Trophoblast cell (in vitro differentiated cells and primary cell): Measurements from ENCODE around the gene PIBF1.
A peak's percentile ranks its signal among the peaks of the same experiment; 100 is the strongest.

Source experiments
- DNase-seq, 2 donors: peaks; one replicate each; pipeline ENCODE4 v3.0.0-alpha.2; 2016
- H2AFZ ChIP-seq: 2 replicates; pipeline ENCODE4 v1.6.1; 2013; ENCODE audit warnings: low read length, moderate library complexity, mild to moderate bottlenecking; ENCODE audit not compliant: insufficient read depth, poor library complexity
- H2AK5ac ChIP-seq: 2 replicates; pipeline ENCODE4 v1.6.1; 2013; ENCODE audit warnings: mild to moderate bottlenecking, low read length
- H2BK120ac ChIP-seq: 2 replicates; pipeline ENCODE4 v1.6.1; 2013; ENCODE audit warnings: low read length, mild to moderate bottlenecking, moderate library complexity; ENCODE audit not compliant: insufficient read depth, poor library complexity
- H2BK12ac ChIP-seq: 2 replicates; pipeline ENCODE4 v1.6.1; 2013; ENCODE audit warnings: mild to moderate bottlenecking, low read length, moderate library complexity
- H2BK5ac ChIP-seq: 2 replicates; pipeline ENCODE4 v1.6.1; 2013; ENCODE audit warnings: low read length, low read depth, moderate library complexity, mild to moderate bottlenecking; ENCODE audit not compliant: poor library complexity
- H3K14ac ChIP-seq: 2 replicates; pipeline ENCODE4 v1.6.1; 2013; ENCODE audit warnings: mild to moderate bottlenecking, low read length
- H3K18ac ChIP-seq: 2 replicates; pipeline ENCODE4 v1.6.1; 2013; ENCODE audit warnings: mild to moderate bottlenecking, low read length
- H3K23ac ChIP-seq: 2 replicates; pipeline ENCODE4 v1.6.1; 2013; ENCODE audit warnings: low read length
- H3K27ac ChIP-seq: 2 replicates; pipeline ENCODE4 v1.5.1; 2013; ENCODE audit warnings: low read depth, mild to moderate bottlenecking, inconsistent platforms, low read length, moderate library complexity
- H3K27me3 ChIP-seq: 2 replicates; pipeline ENCODE4 v1.6.1; 2013; ENCODE audit warnings: inconsistent platforms, mild to moderate bottlenecking, low read length, moderate library complexity; ENCODE audit not compliant: insufficient read depth
- H3K36me3 ChIP-seq, 2 experiments: 1 replicate in 1 of 2; 2 replicates in 1 of 2; pipeline ENCODE4 v1.6.1; 2013; ENCODE audit warnings: low read length in 2 of 2, mild to moderate bottlenecking in 2 of 2, moderate library complexity in 1 of 2; ENCODE audit not compliant: insufficient read depth in 2 of 2, control insufficient read depth in 1 of 2
- H3K4ac ChIP-seq: 2 replicates; pipeline ENCODE4 v1.6.1; 2013; ENCODE audit warnings: low read depth, mild to moderate bottlenecking, low read length, moderate library complexity
- H3K4me1 ChIP-seq, 2 experiments: 1 replicate in 1 of 2; 2 replicates in 1 of 2; pipeline ENCODE4 v1.6.1; 2013; ENCODE audit warnings: low read length in 2 of 2, mild to moderate bottlenecking in 2 of 2, moderate library complexity in 1 of 2; ENCODE audit not compliant: insufficient read depth in 2 of 2, control insufficient read depth in 1 of 2
- H3K4me2 ChIP-seq: 2 replicates; pipeline ENCODE4 v1.6.1; 2013; ENCODE audit warnings: inconsistent platforms, mild to moderate bottlenecking, low read length, moderate library complexity
- H3K4me3 ChIP-seq: 2 replicates; pipeline ENCODE4 v1.5.1; 2013; ENCODE audit warnings: mild to moderate bottlenecking, low read depth, low read length, inconsistent platforms
- H3K79me1 ChIP-seq: one replicate; pipeline ENCODE4 v1.6.1; 2013; ENCODE audit warnings: low read length
- H3K79me2 ChIP-seq: 2 replicates; pipeline ENCODE4 v1.6.1; 2013; ENCODE audit warnings: low read length, mild to moderate bottlenecking; ENCODE audit not compliant: control insufficient read depth, insufficient read depth, poor library complexity
- H3K9ac ChIP-seq: 2 replicates; pipeline ENCODE4 v1.6.1; 2013; ENCODE audit warnings: mild to moderate bottlenecking, low read length
- H3K9me3 ChIP-seq: 2 replicates; pipeline ENCODE4 v1.6.1; 2013; ENCODE audit warnings: low read depth, mild to moderate bottlenecking, control low read depth, inconsistent platforms, low read length; ENCODE audit not compliant: insufficient read depth
- H4K12ac ChIP-seq: 2 replicates; pipeline ENCODE4 v1.6.1; 2013; ENCODE audit warnings: low read depth, mild to moderate bottlenecking, low read length, moderate library complexity
- H4K8ac ChIP-seq: 2 replicates; pipeline ENCODE4 v1.6.1; 2013; ENCODE audit warnings: low read depth, mild to moderate bottlenecking, low read length, moderate library complexity
- H4K91ac ChIP-seq: one replicate; pipeline ENCODE4 v1.6.1; 2013; ENCODE audit warnings: low read depth, mild to moderate bottlenecking, low read length, moderate library complexity
- WGBS: extraction: QIAGEN DNeasy Blood & Tissue Kit; methylation state at CpG from one replicate; pipeline ENCODE4 v1.1.7; 2013; ENCODE audit warnings: missing lambda C conversion rate; ENCODE audit not compliant: insufficient read length, insufficient coverage; ENCODE audit errors: extremely low coverage; 5-methylcytosine and 5-hydroxymethylcytosine counted together

PIBF1 gene

GRCh38 chr13:72990953-72991352 is 209.0 kb downstream of the PIBF1 start:
- H3K36me3 ChIP-seq, result no peaks in the 10 kb centered on the region
- H2BK5ac ChIP-seq, result no peak overlapping the region
- H4K12ac ChIP-seq, result no peak overlapping the region
- no peak overlapping the region for H2AK5ac ChIP-seq
- no peak overlapping the region for H3K4me2 ChIP-seq
- no peaks in the 10 kb centered on the region for H3K79me2 ChIP-seq
- H2AFZ ChIP-seq, result no peak overlapping the region
- no peaks in the 10 kb centered on the region for H3K9me3 ChIP-seq
- no peak overlapping the region for H3K18ac ChIP-seq
- H2BK120ac ChIP-seq, result no peak overlapping the region
- no peak overlapping the region for H4K91ac ChIP-seq
- H3K4me1 ChIP-seq, result no peaks in the 10 kb centered on the region
- H3K4ac ChIP-seq, result no peak overlapping the region
- WGBS, result no CpG with 5 or more reads among the region's 3 CpGs
- H2BK12ac ChIP-seq, result no peak overlapping the region
- no peak for DNase-seq
- no peaks in the 10 kb centered on the region for H3K79me1 ChIP-seq
- H3K9ac ChIP-seq, result no peak overlapping the region
- H3K4me3 ChIP-seq, result no peak overlapping the region
- H4K8ac ChIP-seq, result no peak overlapping the region
- no peaks in the 10 kb centered on the region for H3K27me3 ChIP-seq
- no peak overlapping the region for H3K23ac ChIP-seq
- H3K27ac ChIP-seq, result no peak overlapping the region
- no peak overlapping the region for H3K14ac ChIP-seq

GRCh38 chr13:72998012-72998411 is 216.1 kb downstream of the PIBF1 start:
- Histone ChIP-seq H3K18ac (no peak overlapping the region), H3K14ac (no peak overlapping the region), H2BK5ac (no peak overlapping the region), H3K4ac (no peak overlapping the region), H2AFZ (no peak overlapping the region), H2AK5ac (no peak overlapping the region), H3K9ac (no peak overlapping the region), H3K23ac (no peak overlapping the region), H3K36me3 (no peaks in the 10 kb centered on the region), H4K8ac (no peak overlapping the region), H4K91ac (no peak overlapping the region), H3K27me3 (no peaks in the 10 kb centered on the region), H3K4me3 (no peak overlapping the region), H2BK12ac (no peak overlapping the region), H3K9me3 (no peaks in the 10 kb centered on the region), H3K4me1 (peaks cover 0 to 2% of the 10 kb centered on the region in 2 experiments), H4K12ac (no peak overlapping the region), H3K79me2 (no peaks in the 10 kb centered on the region), H2BK120ac (no peak overlapping the region), H3K4me2 (no peak overlapping the region), H3K79me1 (no peaks in the 10 kb centered on the region), H3K27ac (no peak overlapping the region)
- WGBS, result no CpG with 5 or more reads among the region's 4 CpGs
- DNase-seq, result no peak

GRCh38 chr13:73000027-73000674 is 218.2 kb downstream of the PIBF1 start:
- Histone ChIP-seq H3K18ac (no peak overlapping the region), H3K79me1 (no peaks in the 10 kb centered on the region), H4K8ac (no peak overlapping the region), H3K9ac (no peak overlapping the region), H3K9me3 (no peaks in the 10 kb centered on the region), H3K4ac (no peak overlapping the region), H2BK120ac (no peak overlapping the region), H3K36me3 (peaks cover 0 to 2% of the 10 kb centered on the region in 2 experiments), H3K4me2 (no peak overlapping the region), H3K4me3 (no peak overlapping the region), H4K12ac (no peak overlapping the region), H2BK12ac (no peak overlapping the region), H4K91ac (no peak overlapping the region), H2AK5ac (no peak overlapping the region), H3K23ac (peak overlapping the region; percentile 92), H3K79me2 (no peaks in the 10 kb centered on the region), H2AFZ (no peak overlapping the region), H3K27ac (no peak overlapping the region), H2BK5ac (no peak overlapping the region), H3K4me1 (peaks cover 0 to 2% of the 10 kb centered on the region in 2 experiments), H3K14ac (no peak overlapping the region), H3K27me3 (no peaks in the 10 kb centered on the region)
- no peak for DNase-seq
- WGBS, result no CpG with 5 or more reads among the region's 4 CpGs

- no peaks in the 10 kb centered on the region for H3K79me1 ChIP-seq
- H2AFZ ChIP-seq, result no peak overlapping the region
- H3K18ac ChIP-seq, result no peak overlapping the region
- H2BK12ac ChIP-seq, result no peak overlapping the region
- no peak for DNase-seq
- H4K12ac ChIP-seq, result no peak overlapping the region
- peaks cover 0 to 2% of the 10 kb centered on the region in 2 experiments for H3K4me1 ChIP-seq
- no peak overlapping the region for H3K4me3 ChIP-seq
- no peak overlapping the region for H3K9ac ChIP-seq
- H4K91ac ChIP-seq, result no peak overlapping the region
- no peak overlapping the region for H3K27ac ChIP-seq
- no peak overlapping the region for H3K4ac ChIP-seq
- no peak overlapping the region for H2BK5ac ChIP-seq
- no peaks in the 10 kb centered on the region for H3K9me3 ChIP-seq
- H3K23ac ChIP-seq, result no peak overlapping the region
- no peak overlapping the region for H3K4me2 ChIP-seq
- no peak overlapping the region for H3K14ac ChIP-seq
- no peak overlapping the region for H2AK5ac ChIP-seq
- peaks cover 0 to 2% of the 10 kb centered on the region in 2 experiments for H3K36me3 ChIP-seq
- no peak overlapping the region for H4K8ac ChIP-seq
- no peaks in the 10 kb centered on the region for H3K79me2 ChIP-seq
- no peaks in the 10 kb centered on the region for H3K27me3 ChIP-seq
- no peak overlapping the region for H2BK120ac ChIP-seq
Measured at GRCh38 chr13:73001971-73002370, 220.0 kb downstream of the PIBF1 start.
